Measurements from ENCODE around the gene TMEM42. TPM values are rescaled to one million over a fixed set of nuclear protein-coding genes. Genes with fewer than 3 reads are reported as not detected.
A peak's percentile ranks its signal among the peaks of the same experiment; 100 is the strongest.

Gene TMEM42
- total and polyA plus RNA-seq, 2 of the 4 experiments (the other 2 are of a cell fraction) = 13.1 to 24.7 TPM

DNA sequence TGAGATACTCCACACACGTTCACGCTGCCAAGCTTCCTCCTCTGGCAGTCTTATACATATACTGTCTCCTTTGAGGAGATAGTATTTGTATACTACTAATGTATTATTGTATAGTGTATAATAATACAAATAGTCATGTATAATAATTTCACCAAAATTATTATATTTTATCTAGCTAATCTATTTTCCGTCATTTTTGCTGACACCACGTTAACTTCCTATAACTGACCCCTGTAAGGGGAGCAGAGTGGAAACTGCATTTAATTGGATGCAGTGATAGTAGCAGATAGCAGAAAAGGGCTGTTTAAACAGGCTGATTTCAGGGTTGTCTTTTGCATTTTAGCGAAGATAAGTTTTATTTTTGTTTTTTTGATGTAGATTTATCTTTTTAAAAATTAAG lies 30.5 kb upstream of the TMEM42 start:
- Histone ChIP-seq H4K8ac (ENCODE audit: low read depth in 2 of 2, low read length in 2 of 2) (no peak overlapping the region), H2BK20ac (ENCODE audit: low read depth, low read length) (no peak overlapping the region), H2AK9ac (replicated peaks; ENCODE audit: low read depth, low read length, poor library complexity) (no peak overlapping the region), H2BK15ac (ENCODE audit: low read depth, low read length) (no peak overlapping the region), H3K27me3 (ENCODE audit: control insufficient read depth, insufficient read depth, low read length) (no peaks in the 10 kb centered on the region), H4K20me1 (ENCODE audit: insufficient read depth, low read length) (no peaks in the 10 kb centered on the region), H2BK120ac (ENCODE audit: low read depth, low read length) (no peak overlapping the region), H3K36me3 (ENCODE audit: control insufficient read depth, insufficient read depth, low read length) (peaks cover 6% of the 10 kb centered on the region), H3K27ac (ENCODE audit: insufficient read depth, low read length) (no peak overlapping the region), H2BK5ac (ENCODE audit: low read depth, low read length, poor library complexity, severe bottlenecking) (no peak overlapping the region), H3K9me1 (ENCODE audit: insufficient read depth, low read length) (no peaks in the 10 kb centered on the region), H3K23ac (ENCODE audit: low read depth, low read length) (no peak overlapping the region), H3K14ac (replicated peaks; ENCODE audit: low read depth, low read length) (no peak overlapping the region), H2AFZ (replicated peaks; ENCODE audit: low read length, poor library complexity) (no peak overlapping the region), H3K4me2 (ENCODE audit: low read depth, low read length) (no peak overlapping the region), H3K18ac (ENCODE audit: low read depth, low read length) (no peak overlapping the region), H4K5ac (ENCODE audit: low read depth, low read length) (no peak overlapping the region), H3K9ac (ENCODE audit: low read depth, low read length) (no peak overlapping the region), H3K4me3 (ENCODE audit: insufficient read depth, low read depth, low read length) (no peak overlapping the region), H3K4ac (ENCODE audit: low read depth, low read length) (no peak overlapping the region), H3K9me3 (ENCODE audit: control insufficient read depth, insufficient read depth, low read length) (no peaks in the 10 kb centered on the region), H3K56ac (ENCODE audit: extremely low read depth, insufficient read depth, low read length) (no peak overlapping the region), H3K79me1 (ENCODE audit: low read depth in 1 of 2, low read length in 2 of 2) (no peaks in the 10 kb centered on the region), H3K4me1 (ENCODE audit: control insufficient read depth, insufficient read depth, low read length) (no peaks in the 10 kb centered on the region), H4K91ac (ENCODE audit: insufficient read depth, low read depth, low read length) (no peak overlapping the region), H2AK5ac (ENCODE audit: low read depth, low read length) (no peak overlapping the region)
- TF ChIP-seq MXI1 (IDR thresholded peaks at IDR 0.05; ENCODE audit: borderline replicate concordance, low read depth, low read length) (no peak), MAFK (IDR thresholded peaks at IDR 0.05; ENCODE audit: low read depth, low read length) (peak; percentile 76)
- CTCF ChIA-PET = interaction anchor here (1.1 kb wide), 1 partner anchor 19 kb away, joined by 4 read pairs; no protein-coding TSS in a partner anchor
- BruUV-seq (replicated peaks) = no TSS peak
- no CpG with 5 or more reads among the region's 5 CpGs for WGBS, 2 experiments (ENCODE audit: extremely low coverage in 2 of 2, insufficient read length in 1 of 2)
- ATAC-seq (ENCODE audit: low read depth) (no peak), DNase-seq (no peak)
- dilution Hi-C loops (cut with HindIII; ENCODE audit: low sequenced_read_pairs, unreplicated experiment) = no loop called here
- POLR2A ChIA-PET (ENCODE audit: unreplicated experiment) = no interaction called here
- in situ Hi-C loops (cut with MboI; ENCODE audit: low sequenced_read_pairs) = no loop called here
- intact Hi-C loops (cut with micrococcal nuclease) = no loop called here
